SK-N-SH (cell line): ENCODE measurements around the gene ACADS. TPM values are rescaled to one million over a fixed set of nuclear protein-coding genes. Genes with fewer than 3 reads are reported as not detected.

ENCODE experiments used
- CTCF ChIA-PET: fragments of 300-600, 350-600 bp; formaldehyde crosslinking; extraction: SDS; loops from one replicate; lab custom pipeline; 2021; lab: Yijun Ruan, JAX
- POLR2A ChIA-PET: fragments of 350-600 bp; sonication (Branson Sonifier 250); formaldehyde crosslinking; extraction: SDS; loops from one replicate; lab custom pipeline; 2020; ENCODE audit warnings: antibody characterized with exemption, inconsistent platforms; lab: Yijun Ruan, JAX
- DNase-seq: peaks from one replicate; pipeline ENCODE4 v3.0.0; 2012
- H2AFZ ChIP-seq: fragments of 200-600 bp; sonication (generic); 2 replicates; pipeline ENCODE4 v1.8.1; 2016; ENCODE audit warnings: antibody characterized with exemption, mild to moderate bottlenecking, low read depth
- H3F3A ChIP-seq: fragments of 200-600 bp; sonication (generic); replicated peaks from 2 replicates; pipeline ENCODE3; 2016; ENCODE audit warnings: antibody characterized with exemption, mild to moderate bottlenecking; ENCODE audit not compliant: insufficient read depth
- H3K27ac ChIP-seq, 2 experiments: fragments of 200-500 bp in 1 of 2; fragments of 200-600 bp in 1 of 2; sonication (Bioruptor generic) in 1 of 2; sonication (generic), shearing (Covaris generic) in 1 of 2; 2 replicates each; pipeline versions ENCODE4 v1.5.1 to v1.6.1; 2014 to 2016; ENCODE audit warnings: low read depth in 2 of 2, inconsistent platforms in 1 of 2, low read length in 1 of 2, mild to moderate bottlenecking in 1 of 2, mixed read lengths in 1 of 2
- H3K27me3 ChIP-seq: fragments of 200-600 bp; sonication (generic), shearing (Covaris generic); 2 replicates; pipeline ENCODE4 v1.6.1; 2016; ENCODE audit warnings: mixed run types; ENCODE audit not compliant: insufficient read depth
- H3K36me3 ChIP-seq, 2 experiments: fragments of 200-500 bp in 1 of 2; fragments of 200-600 bp in 1 of 2; sonication (Bioruptor generic) in 1 of 2; sonication (generic) in 1 of 2; replicated peaks in 1 of 2; 2 replicates each; pipeline versions ENCODE3 to v1.5.1; 2014 to 2016; ENCODE audit warnings: low read length in 1 of 2, mild to moderate bottlenecking in 1 of 2; ENCODE audit not compliant: insufficient read depth in 2 of 2, control insufficient read depth in 1 of 2
- H3K4me1 ChIP-seq, 2 experiments: fragments of 200-500 bp in 1 of 2; fragments of 200-600 bp in 1 of 2; sonication (Bioruptor generic) in 1 of 2; sonication (generic), shearing (Covaris generic) in 1 of 2; 2 replicates each; pipeline versions ENCODE4 v1.5.1 to v1.6.1; 2014 to 2016; ENCODE audit warnings: low read depth in 1 of 2, low read length in 1 of 2, mixed run types in 1 of 2; ENCODE audit not compliant: insufficient read depth in 2 of 2, control insufficient read depth in 1 of 2
- H3K4me2 ChIP-seq: fragments of 200-600 bp; sonication (generic), shearing (Covaris generic); 2 replicates; pipeline ENCODE4 v1.6.1; 2017; ENCODE audit warnings: mixed run types
- H3K4me3 ChIP-seq, 2 experiments: fragments of 200-500 bp in 1 of 2; fragments of 200-600 bp in 1 of 2; sonication (Bioruptor generic) in 1 of 2; sonication (generic), shearing (Covaris generic) in 1 of 2; 2 replicates each; pipeline versions ENCODE4 v1.5.1 to v1.8.1; 2014 to 2016; ENCODE audit warnings: low read depth in 2 of 2, inconsistent platforms in 1 of 2, low read length in 1 of 2, mild to moderate bottlenecking in 1 of 2, mixed read lengths in 1 of 2, moderate library complexity in 1 of 2
- H3K79me2 ChIP-seq: fragments of 200-600 bp; sonication (generic); 2 replicates; pipeline ENCODE4 v1.8.1; 2017; ENCODE audit warnings: mild to moderate bottlenecking; ENCODE audit not compliant: insufficient read depth
- H3K9ac ChIP-seq: fragments of 200-600 bp; sonication (generic); 2 replicates; pipeline ENCODE4 v1.6.1; 2017; ENCODE audit warnings: mixed run types
- H3K9me2 ChIP-seq: fragments of 200-600 bp; sonication (generic); 2 replicates; pipeline ENCODE4 v1.6.1; 2017; ENCODE audit warnings: mixed run types
- H3K9me3 ChIP-seq: fragments of 200-600 bp; sonication (generic); 2 replicates; pipeline ENCODE4 v1.6.1; 2017; ENCODE audit warnings: mixed run types, mild to moderate bottlenecking, moderate library complexity
- H4K20me1 ChIP-seq: fragments of 200-600 bp; sonication (generic); 2 replicates; pipeline ENCODE4 v1.6.1; 2017; ENCODE audit warnings: mild to moderate bottlenecking, mixed run types; ENCODE audit not compliant: insufficient read depth
- CTCF ChIP-seq: fragments of 200-600 bp; sonication (generic); IDR thresholded peaks from 2 replicates; pipeline ENCODE4 v1.6.1; 2017; ENCODE audit warnings: antibody characterized with exemption, mild to moderate bottlenecking, moderate library complexity
- EZH2phosphoT487 ChIP-seq: fragments of 200-600 bp; sonication (generic); IDR thresholded peaks from 2 replicates; pipeline ENCODE4 v1.6.1; 2017; ENCODE audit warnings: low read depth, mixed run types, mild to moderate bottlenecking, antibody characterized with exemption, moderate library complexity, borderline replicate concordance
- FOSL2 ChIP-seq: IDR thresholded peaks from 2 replicates; pipeline ENCODE4 v1.4.0; 2012; ENCODE audit warnings: low read depth, mild to moderate bottlenecking, moderate library complexity, borderline replicate concordance
- GABPA ChIP-seq: IDR thresholded peaks from 2 replicates; pipeline ENCODE4 v1.4.0; 2012; ENCODE audit warnings: low read depth, mild to moderate bottlenecking
- GATA2 ChIP-seq: sonication (generic); formaldehyde crosslinking; IDR thresholded peaks from 2 replicates; pipeline ENCODE4 v1.5.0; 2020; ENCODE audit warnings: mild to moderate bottlenecking, missing genetic modification reagents
- IRF3 ChIP-seq: fragments of 150-350 bp; IDR thresholded peaks from 2 replicates; pipeline ENCODE4 v1.6.1; 2016; ENCODE audit warnings: mild to moderate bottlenecking, low read depth, low read length
- MEF2A ChIP-seq: IDR thresholded peaks from 2 replicates; pipeline ENCODE4 v1.4.0; 2012; ENCODE audit warnings: low read depth, borderline replicate concordance
- MXI1 ChIP-seq: IDR thresholded peaks from 2 replicates; pipeline ENCODE4 v1.6.1; 2012; ENCODE audit warnings: mild to moderate bottlenecking, low read depth, low read length, improper control_type of control experiment
- POLR2AphosphoS5 ChIP-seq: IDR thresholded peaks from 2 replicates; pipeline ENCODE4 v1.6.1; 2012; ENCODE audit warnings: low read depth, low read length
- RFX5 ChIP-seq: IDR thresholded peaks from 2 replicates; pipeline ENCODE4 v1.6.1; 2012; ENCODE audit warnings: mild to moderate bottlenecking, improper control_type of control experiment, low read length
- TAF1 ChIP-seq: IDR thresholded peaks from 2 replicates; pipeline ENCODE4 v1.6.1; 2012; ENCODE audit warnings: low read depth, mild to moderate bottlenecking, low read length, moderate library complexity, borderline replicate concordance
- TEAD4 ChIP-seq: IDR thresholded peaks from 2 replicates; pipeline ENCODE4 v1.4.0; 2012; ENCODE audit warnings: mild to moderate bottlenecking, borderline replicate concordance; ENCODE audit not compliant: insufficient read depth
- YY1 ChIP-seq: IDR thresholded peaks from 2 replicates; pipeline ENCODE4 v1.4.0; 2012; ENCODE audit warnings: low read depth, mild to moderate bottlenecking
- ZBTB33 ChIP-seq: IDR thresholded peaks from 2 replicates; pipeline ENCODE4 v1.4.0; 2012; ENCODE audit warnings: low read depth, borderline replicate concordance
- WGBS: methylation state at CpG from one replicate; pipeline ENCODE4 v1.1.6; 2017; ENCODE audit warnings: low lambda C conversion rate; 5-methylcytosine and 5-hydroxymethylcytosine counted together
- polyA plus RNA-seq, 3 experiments: library from polyadenylated mRNA; depleted of rRNA; stranded (reverse); fragments of >200 nt; gene quantifications; 2 replicates each; pipeline ENCODE4 v1.2.3, GENCODE V29; 2012

ACADS gene
- polyA plus RNA-seq, 1 of the 3 experiments (the other 2 are of a cell fraction), result 4.9 TPM

GRCh38 chr12:120710031-120710804, 15.4 kb upstream of the ACADS start, which contains the start of gene UNC119B:
TSS of gene UNC119B (plus strand) at chr12:120710458. CDS start at chr12:120710475, 17 bp downstream.
- DNase-seq, result peak; percentile 96
- Histone ChIP-seq H3K9ac (peak within 1 kb of the TSS; percentile 84), H3K9me3 (no peaks in the 10 kb centered on the region), H3K9me2 (no peaks in the 10 kb centered on the region), H3F3A (peaks cover 15% of the 10 kb centered on the region), H3K27me3 (no peaks in the 10 kb centered on the region), H3K4me1 (peaks cover 0 to 29% of the 10 kb centered on the region in 2 experiments; a peak in 2 of 4 replicates), H3K36me3 (peaks cover 5 to 24% of the 10 kb centered on the region in 2 experiments), H2AFZ (peak within 1 kb of the TSS; percentile 64), H3K79me2 (peaks cover 37% of the 10 kb centered on the region), H3K4me3 (peak within 1 kb of the TSS; percentile 78 to 90), H3K27ac (peak within 1 kb of the TSS; percentile 63 to 79; a peak in 3 of 4 replicates), H3K4me2 (peak within 1 kb of the TSS; percentile 82), H4K20me1 (no peaks in the 10 kb centered on the region)
- TF ChIP-seq CTCF (no peak), MXI1 (peak; percentile 41), POLR2AphosphoS5 (peak; percentile 56; the same call in 1 of the 2 replicates), GATA2 (CRISPR knock-in tag) (peak; percentile 38), YY1 (peak; percentile 91), GABPA (no peak), IRF3 (no peak), RFX5 (no peak), MEF2A (no peak)
- CTCF ChIA-PET, result interaction anchor here (0.6 to 5.3 kb wide), 7 partner anchors 12 to 732 kb away, joined by 3 to 67 read pairs (median 6); partner anchors contain the start of genes CABP1 and POP5
- 17% methylated on average over 1 of the region's 76 CpGs for WGBS
- POLR2A ChIA-PET, result interaction anchor here (0.9 to 2.1 kb wide), 5 partner anchors 12 to 127 kb away, joined by 3 to 8 read pairs (median 3); no protein-coding TSS in a partner anchor

GRCh38 chr12:120710805-120711296, 14.8 kb upstream of the ACADS start:
- Histone ChIP-seq H3K27me3 (no peaks in the 10 kb centered on the region), H3K4me2 (peak overlapping the region; percentile 82), H4K20me1 (no peaks in the 10 kb centered on the region), H3K36me3 (peaks cover 8 to 29% of the 10 kb centered on the region in 2 experiments), H3K4me3 (peak overlapping the region; percentile 78 to 90), H3K9me2 (no peaks in the 10 kb centered on the region), H3K9me3 (no peaks in the 10 kb centered on the region), H3K79me2 (peaks cover 37% of the 10 kb centered on the region), H3K9ac (peak overlapping the region; percentile 84), H3F3A (peaks cover 15% of the 10 kb centered on the region), H3K27ac (peak overlapping the region; percentile 63 to 79; a peak in 2 of 4 replicates), H3K4me1 (peaks cover 0 to 29% of the 10 kb centered on the region in 2 experiments; a peak in 2 of 4 replicates), H2AFZ (peak overlapping the region; percentile 17; the same call in 1 of the 2 replicates)
- ChIA-PET POLR2A (interaction anchor here (0.6 to 2.1 kb wide), 5 partner anchors 11 to 332 kb away, joined by 3 to 8 read pairs (median 6); no protein-coding TSS in a partner anchor), CTCF (interaction anchor here (0.6 to 5.3 kb wide), 8 partner anchors 11 to 731 kb away, joined by 3 to 67 read pairs (median 5); partner anchors contain the start of genes ACADS, CABP1 and POP5)
- DNase-seq, result peak; percentile 56
- 4% methylated on average over 4 of the region's 31 CpGs for WGBS
- TF ChIP-seq GABPA (no peak), TAF1 (no peak), IRF3 (no peak), TEAD4 (no peak), FOSL2 (no peak), ZBTB33 (no peak), EZH2phosphoT487 (no peak)
